K562 (cell line): ENCODE results near the gene SPEM1. TPM values are rescaled to one million over a fixed set of nuclear protein-coding genes. Genes with fewer than 3 reads are reported as not detected.

Experiments
- ATAC-seq: fragments of 200-7000 bp; cut with Tn5 transposase; 3 replicates; pipeline ENCODE4 v1.9.1; 2020; ENCODE audit warnings: moderate library complexity
- BruUV-seq: library from RNA; stranded (reverse); fragments of 400-500 nt; replicated peaks from 2 replicates; lab custom pipeline; 2021; lab: Mats Ljungman, UMichigan
- CTCF ChIA-PET: fragments of 300-600 bp; formaldehyde crosslinking; extraction: SDS; loops from one replicate; lab custom pipeline; 2021; ENCODE audit warnings: low intra/inter-chr PET ratio; lab: Yijun Ruan, JAX
- POLR2A ChIA-PET: fragments of 300-600, 350-650 bp; sonication (Branson Sonifier 250); formaldehyde crosslinking; extraction: SDS; loops from one replicate; lab custom pipeline; 2021; ENCODE audit warnings: antibody characterized with exemption, inconsistent platforms; lab: Yijun Ruan, JAX
- DNase-seq, 4 experiments: peaks; one replicate each; pipeline versions ENCODE4 v3.0.0 to v3.0.0-alpha.2; 2011 to 2018; ENCODE audit warnings: low spot score in 3 of 4, mixed read lengths in 3 of 4; ENCODE audit errors: extremely low read depth in 1 of 4
- FAIRE-seq: peaks from 2 replicates; lab custom pipeline; 2011; peaks lifted over from hg19 to GRCh38; lab: Jason Lieb, UNC
- H2AFZ ChIP-seq: 2 replicates; pipeline ENCODE4 v1.6.0; 2011; ENCODE audit warnings: low read depth, low read length, control low read depth, inconsistent platforms
- H3K27ac ChIP-seq: fragments of 200-600 bp; 3 replicates; pipeline ENCODE4 v1.8.0; 2011; ENCODE audit warnings: low read depth, mild to moderate bottlenecking, control low read depth, inconsistent platforms, low read length, moderate library complexity, mixed read lengths; ENCODE audit errors: extremely low read depth
- H3K27me3 ChIP-seq, 2 experiments: fragments of 300-600 bp in 1 of 2; 2 replicates in 1 of 2; 3 replicates in 1 of 2; pipeline versions ENCODE4 v1.6.0 to v1.8.0; 2011; ENCODE audit warnings: inconsistent platforms in 2 of 2, low read length in 2 of 2, mild to moderate bottlenecking in 1 of 2, mixed read lengths in 1 of 2, moderate library complexity in 1 of 2; ENCODE audit not compliant: control insufficient read depth in 2 of 2, insufficient read depth in 2 of 2
- H3K36me3 ChIP-seq: fragments of 300-600 bp; 3 replicates; pipeline ENCODE4 v1.8.0; 2011; ENCODE audit warnings: mild to moderate bottlenecking, low read length, inconsistent platforms; ENCODE audit not compliant: control insufficient read depth, insufficient read depth
- H3K4me1 ChIP-seq, 2 experiments: fragments of 200-600 bp in 1 of 2; replicated peaks in 1 of 2; 2 replicates in 1 of 2; 3 replicates in 1 of 2; pipeline versions ENCODE4 v1.5.1 to v1.8.0; 2011; ENCODE audit warnings: inconsistent platforms in 2 of 2, low read length in 2 of 2, mild to moderate bottlenecking in 1 of 2, mixed read lengths in 1 of 2, moderate library complexity in 1 of 2; ENCODE audit not compliant: control insufficient read depth in 2 of 2, insufficient read depth in 2 of 2
- H3K4me2 ChIP-seq: 2 replicates; pipeline ENCODE4 v1.6.1; 2011; ENCODE audit warnings: low read length, control low read depth, inconsistent platforms, mixed read lengths; ENCODE audit not compliant: insufficient read depth
- H3K4me3 ChIP-seq: fragments of 200-600 bp; sonication (generic), shearing (Covaris generic); 2 replicates; pipeline ENCODE4 v1.5.1; 2016; ENCODE audit warnings: control low read depth, inconsistent platforms
- H3K79me2 ChIP-seq: fragments of 200-600 bp; 3 replicates; pipeline ENCODE4 v1.8.0; 2011; ENCODE audit warnings: low read length, inconsistent platforms; ENCODE audit not compliant: control insufficient read depth, insufficient read depth
- H3K9ac ChIP-seq, 2 experiments: 2 replicates each; pipeline versions ENCODE4 v1.6.0 to v1.6.1; 2011; ENCODE audit warnings: low read depth in 2 of 2, low read length in 2 of 2, control low read depth in 1 of 2, inconsistent platforms in 1 of 2, mild to moderate bottlenecking in 1 of 2, mixed read lengths in 1 of 2; ENCODE audit not compliant: insufficient read depth in 1 of 2
- H3K9me1 ChIP-seq: one replicate; pipeline ENCODE4 v1.6.0; 2011; ENCODE audit warnings: inconsistent platforms, mild to moderate bottlenecking, low read length, moderate library complexity; ENCODE audit not compliant: control insufficient read depth, insufficient read depth
- H3K9me3 ChIP-seq: replicated peaks from 2 replicates; pipeline ENCODE4 v1.5.1; 2011; ENCODE audit warnings: low read depth, low read length, inconsistent platforms; ENCODE audit not compliant: control insufficient read depth, insufficient read depth
- H4K20me1 ChIP-seq: replicated peaks from 2 replicates; pipeline ENCODE4 v1.6.1; 2011; ENCODE audit warnings: low read length, inconsistent platforms, mixed read lengths; ENCODE audit not compliant: control insufficient read depth, insufficient read depth
- BDP1 ChIP-seq: IDR thresholded peaks from 3 replicates; pipeline ENCODE4 v1.6.1; 2011; ENCODE audit not compliant: insufficient read length, insufficient read depth
- CBFA2T2 ChIP-seq: fragments of 450-650 bp; conservative IDR thresholded peaks from 2 replicates; pipeline ENCODE4 v1.6.1; 2017; ENCODE audit warnings: mild to moderate bottlenecking
- CHD7 ChIP-seq: fragments of 200-600 bp; sonication (generic); IDR thresholded peaks from one replicate; pipeline ENCODE4 v1.6.1; 2012; ENCODE audit warnings: mild to moderate bottlenecking, low read depth, low read length, inconsistent platforms
- KDM1A ChIP-seq, 2 experiments: fragments of 450-650 bp; IDR thresholded peaks; 2 replicates each; pipeline ENCODE4 v1.6.1; 2016; ENCODE audit warnings: mild to moderate bottlenecking in 2 of 2
- MYNN ChIP-seq, 2 experiments: sonication (generic); formaldehyde crosslinking in 1 of 2; IDR thresholded peaks; 2 replicates each; pipeline versions ENCODE4 v1.5.0 to v1.6.1; 2016 to 2020; ENCODE audit warnings: antibody characterized with exemption in 1 of 2, missing genetic modification reagents in 1 of 2
- NFYB ChIP-seq: IDR thresholded peaks from 2 replicates; pipeline ENCODE4 v1.6.1; 2011; ENCODE audit warnings: mild to moderate bottlenecking, moderate library complexity; ENCODE audit not compliant: insufficient read length; ENCODE audit errors: extremely low read depth
- RAD51 ChIP-seq: fragments of 450-650 bp; IDR thresholded peaks from 2 replicates; pipeline ENCODE4 v1.7.1; 2016; ENCODE audit warnings: low read depth, mild to moderate bottlenecking, borderline replicate concordance
- ZC3H11A ChIP-seq: IDR thresholded peaks from 2 replicates; pipeline ENCODE4 v1.6.1; 2012; ENCODE audit warnings: low read depth, low read length, improper control_type of control experiment
- ZNF121 ChIP-seq: sonication (generic); formaldehyde crosslinking; conservative IDR thresholded peaks from 2 replicates; pipeline ENCODE4 v1.8.0; 2022; ENCODE audit warnings: missing genetic modification reagents
- ZNF324 ChIP-seq: fragments of 250-450 bp; sonication (Bioruptor Pico); IDR thresholded peaks from 2 replicates; pipeline ENCODE4 v1.4.0; 2020; ENCODE audit warnings: mild to moderate bottlenecking
- ZSCAN32 ChIP-seq: fragments of 450-650 bp; formaldehyde crosslinking; IDR thresholded peaks from 2 replicates; pipeline ENCODE4 v1.4.0; 2020; ENCODE audit warnings: mild to moderate bottlenecking, moderate library complexity
- WGBS: fragments of 100-300 bp; shearing (Covaris generic); methylation state at CpG from one replicate; pipeline ENCODE4 v1.1.6; 2016; ENCODE audit warnings: low coverage, mixed read lengths; ENCODE audit not compliant: insufficient coverage; ENCODE audit errors: missing lambda C conversion rate; 5-methylcytosine and 5-hydroxymethylcytosine counted together
- in situ Hi-C: fragments of 300-500 bp; cut with MboI; formaldehyde crosslinking; loops from 4 replicates; pipeline ENCODE4 v1.15.0; 2018; ENCODE audit warnings: inconsistent platforms, mixed read lengths
- intact Hi-C: fragments of 100-400 bp; cut with micrococcal nuclease; formaldehyde crosslinking; loops from 2 replicates; pipeline ENCODE4 v1.14.2; 2022
- polyA plus RNA-seq, 8 experiments: library from polyadenylated mRNA; depleted of rRNA in 4 of 8; stranded (reverse) in 5 of 8; unstranded in 3 of 8; fragments of >200 nt; fragmentation: Nextera tagmentation in 2 of 8; fragmentation: Illumina TruSeq in 1 of 8; extraction: Ambion mirVana in 2 of 8; extraction: Trizol in 1 of 8; gene quantifications; 2 replicates each; pipeline versions ENCODE4 v1.2.1 to v1.2.3, GENCODE V29; 2011 to 2014; ENCODE audit warnings: inconsistent platforms in 1 of 8, missing spikeins in 1 of 8
- total RNA-seq, 7 experiments: library from RNA; depleted of rRNA in 6 of 7; stranded (reverse); fragments of >200 nt in 6 of 7; fragmentation: Illumina TruSeq in 2 of 7; extraction: Trizol in 2 of 7; gene quantifications; 2 replicates each; pipeline versions ENCODE4 v1.2.1 to v1.2.3, GENCODE V29; 2011 to 2021; ENCODE audit warnings: low replicate concordance in 1 of 7

The SPEM1 gene
- total and polyA plus RNA-seq, 9 of the 15 experiments (the other 6 are each of a cell fraction or from before 2014, with no cell fraction given), result not detected

GRCh38 chr17:7442142-7442541 lies 22.0 kb downstream of the SPEM1 start:
- no peak overlapping the region for H2AFZ ChIP-seq
- no peak overlapping the region for H3K27ac ChIP-seq
- no peak for FAIRE-seq
- no peaks in the 10 kb centered on the region for H3K9me3 ChIP-seq
- no peak overlapping the region for H3K4me3 ChIP-seq
- H3K27me3 ChIP-seq, result no peaks in the 10 kb centered on the region
- peak overlapping the region in 1 of 2 experiments; percentile 17; a peak in 1 of 4 replicates for H3K9ac ChIP-seq
- DNase-seq, result no peak
- CTCF ChIA-PET, result no interaction called here
- in situ Hi-C loops (no loop called here), intact Hi-C loops (no loop called here)
- no TSS peak for BruUV-seq
- ATAC-seq, result no peak
- no CpG with 5 or more reads among the region's 2 CpGs for WGBS
- H4K20me1 ChIP-seq, result no peaks in the 10 kb centered on the region
- POLR2A ChIA-PET, result interaction anchor here (0.5 to 2.0 kb wide), 5 partner anchors 35 to 410 kb away, joined by 3 to 8 read pairs (median 3); partner anchors contain the start of genes POLR2A and SAT2
- H3K79me2 ChIP-seq, result no peaks in the 10 kb centered on the region; the same call in 2 of the 3 replicates
- no peaks in the 10 kb centered on the region for H3K36me3 ChIP-seq
- H3K9me1 ChIP-seq, result peaks cover 3% of the 10 kb centered on the region
- peaks cover 18 to 73% of the 10 kb centered on the region in 2 experiments; a peak in 4 of 5 replicates for H3K4me1 ChIP-seq
- H3K4me2 ChIP-seq, result no peak overlapping the region
- no peak for TF ChIP-seq CHD7
- TF ChIP-seq MYNN (IDR thresholded peaks at IDR 0.05), result no peak
- no peak for TF ChIP-seq MYNN (CRISPR knock-in tag; IDR thresholded peaks at IDR 0.05)
- TF ChIP-seq ZNF324 (CRISPR knock-in tag), result no peak
- no peak for TF ChIP-seq BDP1
- TF ChIP-seq RAD51, result no peak
- TF ChIP-seq ZC3H11A, result no peak
- TF ChIP-seq ZNF121 (CRISPR knock-in tag), result peak; percentile 82
- no peak for TF ChIP-seq CBFA2T2
- no peak for TF ChIP-seq ZSCAN32 (CRISPR knock-in tag)
- no peak for TF ChIP-seq NFYB
- TF ChIP-seq KDM1A (IDR thresholded peaks at IDR 0.05), result peak in 1 of 2 experiments; percentile 76; a peak in 2 of 4 replicates
